Activated CD4-positive, alpha-beta memory T cell treated with anti-CD3 and anti-CD28 coated beads for 36 hours (primary cell): ENCODE measurements around the gene BRD9. TPM values are rescaled to one million over a fixed set of nuclear protein-coding genes. Genes with fewer than 3 reads are reported as not detected.

Experiments used
- CTCF ChIA-PET: fragments of 350-600 bp; sonication (Branson Sonifier 250); formaldehyde crosslinking; loops from one replicate; lab custom pipeline; 2021; ENCODE audit warnings: antibody characterized with exemption, inconsistent platforms; lab: Charles Lee
- POLR2A ChIA-PET: fragments of 350-600 bp; sonication (Branson Sonifier 250); formaldehyde crosslinking; loops from one replicate; lab custom pipeline; 2021; ENCODE audit warnings: antibody characterized with exemption; lab: Charles Lee
- DNase-seq: peaks from one replicate; pipeline ENCODE4 v3.0.0-alpha.2; 2020
- H3K27ac Mint-ChIP-seq: one replicate; pipeline ENCODE4 v1.8.0; 2021; ENCODE audit warnings: mixed read lengths
- H3K27me3 Mint-ChIP-seq: one replicate; pipeline ENCODE4 v1.8.0; 2021; ENCODE audit warnings: mixed read lengths
- H3K36me3 Mint-ChIP-seq: one replicate; pipeline ENCODE4 v1.8.0; 2021; ENCODE audit warnings: mixed read lengths
- H3K4me1 Mint-ChIP-seq: one replicate; pipeline ENCODE4 v1.8.0; 2021; ENCODE audit warnings: low read depth, mixed read lengths
- H3K4me3 Mint-ChIP-seq: one replicate; pipeline ENCODE4 v1.8.0; 2021; ENCODE audit warnings: mild to moderate bottlenecking, mixed read lengths
- H3K9me3 Mint-ChIP-seq: one replicate; pipeline ENCODE4 v1.8.0; 2021; ENCODE audit warnings: mixed read lengths
- intact Hi-C: fragments of 100-400 bp; cut with micrococcal nuclease; formaldehyde crosslinking; loops from one replicate; pipeline ENCODE4 v1.15.1; 2023
- total RNA-seq, 2 experiments: library from RNA; stranded (reverse); gene quantifications; one replicate each; pipeline ENCODE4 v1.2.3, GENCODE V29; 2021

Gene BRD9
- total RNA-seq, 2 experiments from 2014 or later: 43.1 to 50.7 TPM

DNA sequence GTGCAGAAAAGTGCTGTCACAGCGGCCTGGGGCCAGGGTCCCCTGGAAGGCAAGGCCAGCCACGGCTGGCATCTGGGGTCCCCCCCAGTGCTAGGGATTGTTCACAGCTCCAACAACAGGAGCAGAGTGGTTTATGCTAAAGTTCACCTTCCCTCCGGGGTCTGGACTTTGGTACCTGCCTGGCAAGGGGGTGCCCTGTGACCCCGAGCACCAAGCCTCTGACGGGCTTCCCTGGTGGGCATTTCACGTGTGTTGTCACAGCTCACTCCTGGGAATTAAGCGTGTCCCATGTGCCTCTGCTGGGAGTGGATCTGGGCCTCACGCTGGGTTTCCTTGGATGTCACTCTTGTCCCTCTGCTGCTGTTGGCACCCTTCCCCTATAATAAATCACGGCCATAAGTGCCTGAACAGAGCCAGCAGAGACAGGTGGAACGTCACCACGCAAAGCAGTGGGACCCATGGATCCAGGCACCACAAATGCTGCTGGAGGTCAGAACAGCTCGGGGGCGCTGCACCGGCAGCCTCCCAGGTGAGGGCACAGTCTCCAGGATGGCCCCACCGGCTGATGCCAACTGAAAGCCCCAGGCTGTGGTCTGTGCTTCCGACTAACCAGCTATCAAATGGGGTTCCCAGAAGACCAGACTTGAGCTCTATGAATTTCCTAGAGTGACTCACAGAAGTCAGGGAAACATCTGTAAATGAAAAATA lies 24.0 kb downstream of the BRD9 start:
- Mint-ChIP-seq H3K27me3 (no peaks in the 10 kb centered on the region), H3K4me1 (no peaks in the 10 kb centered on the region), H3K4me3 (no peak overlapping the region), H3K27ac (no peak overlapping the region), H3K9me3 (no peaks in the 10 kb centered on the region), H3K36me3 (peaks cover 49% of the 10 kb centered on the region)
- intact Hi-C loops: no loop called here
- no peak for DNase-seq
- CTCF ChIA-PET: interaction anchor here (1.7 kb wide), 1 partner anchor 199 kb away, joined by 3 read pairs; no protein-coding TSS in a partner anchor
- POLR2A ChIA-PET: no interaction called here

DNA sequence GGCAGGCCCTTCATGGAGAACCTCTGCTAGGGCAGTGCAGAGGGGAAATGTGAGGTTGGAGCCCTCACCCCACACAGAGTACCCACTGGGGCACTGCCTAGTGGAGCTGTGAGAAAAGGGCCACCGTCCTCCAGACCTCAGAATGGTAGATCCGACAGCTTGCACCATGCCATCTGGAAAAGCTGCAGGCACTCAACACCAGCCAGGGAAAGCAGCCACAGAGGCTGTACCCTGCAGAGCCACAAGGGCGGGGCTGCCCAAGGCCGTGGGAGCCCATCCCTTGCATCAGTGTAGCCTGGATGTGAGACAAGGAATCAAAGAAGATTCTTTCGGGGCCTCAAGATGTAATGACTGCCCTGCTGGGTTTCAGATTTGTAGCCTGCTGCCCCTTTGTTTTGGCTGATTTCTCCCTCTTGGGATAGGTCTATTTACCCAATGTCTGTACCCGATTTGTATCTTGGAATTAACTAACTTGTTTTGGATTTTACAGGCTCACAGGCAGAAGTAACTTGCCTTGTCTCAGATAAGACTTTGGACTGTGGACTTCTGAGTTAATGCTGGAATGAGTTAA lies 25.2 kb downstream of the BRD9 start:
- CTCF ChIA-PET: no interaction called here
- intact Hi-C loops: no loop called here
- H3K36me3 Mint-ChIP-seq: peaks cover 45% of the 10 kb centered on the region

DNA sequence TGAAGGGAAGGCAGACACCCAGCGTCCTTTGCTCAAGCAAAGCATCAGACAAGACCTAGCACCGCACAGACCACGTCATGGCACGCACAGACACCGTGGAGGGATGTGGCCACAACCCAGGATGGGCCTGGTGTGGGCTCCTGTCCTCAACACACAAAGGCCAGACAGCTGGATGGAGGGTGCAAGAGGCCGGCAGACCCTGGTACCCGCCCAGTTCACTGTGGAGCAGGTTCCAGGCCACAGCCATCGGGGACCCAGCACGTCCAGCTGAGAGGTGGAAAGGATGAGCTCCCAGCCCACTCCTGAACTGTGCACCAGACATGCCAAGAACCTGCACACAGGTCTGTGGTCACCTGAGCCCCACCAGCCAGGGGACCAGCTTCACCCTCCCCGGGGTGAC lies 26.8 kb downstream of the BRD9 start:
- no peaks in the 10 kb centered on the region for H3K9me3 Mint-ChIP-seq
- CTCF ChIA-PET: no interaction called here
- H3K27me3 Mint-ChIP-seq: no peaks in the 10 kb centered on the region
- H3K4me1 Mint-ChIP-seq: no peaks in the 10 kb centered on the region
- no peak overlapping the region for H3K4me3 Mint-ChIP-seq
- intact Hi-C loops: no loop called here
- no peak overlapping the region for H3K27ac Mint-ChIP-seq
- H3K36me3 Mint-ChIP-seq: peaks cover 37% of the 10 kb centered on the region
- no peak for DNase-seq
- POLR2A ChIA-PET: no interaction called here

More for the DNA sequence above, 25.2 kb downstream of the BRD9 start:
- Mint-ChIP-seq H3K27ac (no peak overlapping the region), H3K4me3 (no peak overlapping the region), H3K4me1 (no peaks in the 10 kb centered on the region), H3K27me3 (no peaks in the 10 kb centered on the region), H3K9me3 (no peaks in the 10 kb centered on the region)
- DNase-seq: no peak
- POLR2A ChIA-PET: no interaction called here

DNA sequence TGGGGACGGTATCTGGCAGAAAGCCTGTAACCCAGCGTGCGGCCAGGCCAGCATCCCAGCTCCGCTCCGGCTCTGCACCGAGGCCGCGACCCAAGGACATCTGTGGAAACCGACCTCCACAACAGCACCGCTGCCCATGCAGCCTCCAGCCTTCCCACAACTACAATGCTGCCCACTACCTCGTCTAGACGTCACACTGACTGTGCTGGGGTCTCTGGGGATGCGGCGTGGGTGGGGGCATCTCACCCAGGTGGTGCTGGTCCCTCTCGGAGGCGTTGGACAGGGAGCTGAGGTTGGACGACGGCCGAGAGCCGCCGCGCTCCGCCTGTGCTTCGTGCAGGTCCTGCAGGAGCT lies 27.5 kb downstream of the BRD9 start:
- Mint-ChIP-seq H3K9me3 (no peaks in the 10 kb centered on the region), H3K4me3 (no peak overlapping the region), H3K27ac (no peak overlapping the region), H3K36me3 (peaks cover 31% of the 10 kb centered on the region), H3K4me1 (no peaks in the 10 kb centered on the region), H3K27me3 (no peaks in the 10 kb centered on the region)
- CTCF ChIA-PET: no interaction called here
- POLR2A ChIA-PET: no interaction called here
- no peak for DNase-seq
- intact Hi-C loops: no loop called here

DNA sequence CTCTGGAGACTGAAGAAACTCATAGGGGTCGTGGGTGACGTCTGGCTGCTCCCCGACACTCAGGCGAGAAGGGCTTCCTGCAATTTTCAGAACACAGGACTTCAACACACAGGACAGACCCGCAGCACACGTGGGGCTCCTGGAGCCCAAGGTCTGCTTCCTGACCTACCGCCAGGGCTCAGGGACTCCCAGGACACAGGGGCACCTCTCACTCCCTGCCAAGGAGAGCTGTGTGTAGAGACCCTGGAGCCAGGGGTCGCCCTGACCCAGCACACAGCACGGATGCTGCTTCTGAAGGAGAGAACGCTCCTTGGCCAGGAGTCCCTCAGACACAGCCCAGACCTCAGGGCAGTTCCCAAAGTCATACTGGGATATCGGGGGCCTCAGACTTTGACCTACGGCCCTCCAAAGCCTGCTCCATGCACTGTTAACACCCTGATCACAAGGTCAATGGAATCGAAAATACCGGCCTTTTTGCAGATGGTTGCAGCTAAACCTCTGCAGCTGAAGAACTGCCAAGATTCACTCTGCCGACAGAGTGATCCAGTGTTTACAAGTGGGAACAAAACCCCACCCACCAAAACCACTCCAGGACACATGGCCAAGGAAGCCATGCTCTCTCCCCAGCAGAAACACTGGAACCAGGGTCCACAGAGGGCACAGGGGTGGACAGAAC lies 28.0 kb downstream of the BRD9 start:
- POLR2A ChIA-PET: no interaction called here
- H3K4me1 Mint-ChIP-seq: no peaks in the 10 kb centered on the region

DNA sequence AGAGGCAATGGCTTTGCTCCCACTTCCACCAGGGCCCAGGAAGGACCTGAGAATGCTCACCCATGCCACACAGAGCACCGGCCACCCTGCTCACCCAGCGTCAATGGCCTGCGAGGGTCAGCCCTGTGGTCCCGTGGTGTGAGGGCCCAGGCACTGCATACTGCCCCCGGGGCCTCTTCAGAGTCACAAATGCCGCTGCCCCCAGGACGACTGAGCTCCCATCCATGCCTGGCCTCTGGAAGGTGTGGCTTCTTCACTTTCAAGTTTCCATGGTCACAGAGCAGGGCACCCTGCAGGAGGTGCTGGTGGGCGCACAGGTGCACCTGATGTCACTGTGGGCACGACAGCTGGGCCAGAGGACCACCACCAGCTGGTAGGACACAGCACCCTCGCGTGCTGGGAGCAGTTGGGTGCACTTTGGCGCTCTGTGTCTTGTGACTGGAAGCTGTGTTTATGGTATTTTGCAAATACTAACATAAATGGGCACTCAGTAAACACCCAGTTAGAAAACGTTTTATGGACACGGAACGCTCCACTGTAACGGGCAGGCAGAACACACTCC lies 29.3 kb downstream of the BRD9 start:
- POLR2A ChIA-PET: no interaction called here
- no peak for DNase-seq
- no peak overlapping the region for H3K4me3 Mint-ChIP-seq
- H3K27me3 Mint-ChIP-seq: no peaks in the 10 kb centered on the region
- H3K27ac Mint-ChIP-seq: no peak overlapping the region
- peaks cover 21% of the 10 kb centered on the region for H3K36me3 Mint-ChIP-seq
- no peaks in the 10 kb centered on the region for H3K4me1 Mint-ChIP-seq
- intact Hi-C loops: no loop called here
- H3K9me3 Mint-ChIP-seq: no peaks in the 10 kb centered on the region
- CTCF ChIA-PET: no interaction called here

More for the DNA sequence above, 28.0 kb downstream of the BRD9 start:
- H3K27ac Mint-ChIP-seq: no peak overlapping the region
- H3K9me3 Mint-ChIP-seq: no peaks in the 10 kb centered on the region
- intact Hi-C loops: no loop called here
- CTCF ChIA-PET: no interaction called here
- peaks cover 28% of the 10 kb centered on the region for H3K36me3 Mint-ChIP-seq
- no peaks in the 10 kb centered on the region for H3K27me3 Mint-ChIP-seq
- DNase-seq: no peak
- no peak overlapping the region for H3K4me3 Mint-ChIP-seq

DNA sequence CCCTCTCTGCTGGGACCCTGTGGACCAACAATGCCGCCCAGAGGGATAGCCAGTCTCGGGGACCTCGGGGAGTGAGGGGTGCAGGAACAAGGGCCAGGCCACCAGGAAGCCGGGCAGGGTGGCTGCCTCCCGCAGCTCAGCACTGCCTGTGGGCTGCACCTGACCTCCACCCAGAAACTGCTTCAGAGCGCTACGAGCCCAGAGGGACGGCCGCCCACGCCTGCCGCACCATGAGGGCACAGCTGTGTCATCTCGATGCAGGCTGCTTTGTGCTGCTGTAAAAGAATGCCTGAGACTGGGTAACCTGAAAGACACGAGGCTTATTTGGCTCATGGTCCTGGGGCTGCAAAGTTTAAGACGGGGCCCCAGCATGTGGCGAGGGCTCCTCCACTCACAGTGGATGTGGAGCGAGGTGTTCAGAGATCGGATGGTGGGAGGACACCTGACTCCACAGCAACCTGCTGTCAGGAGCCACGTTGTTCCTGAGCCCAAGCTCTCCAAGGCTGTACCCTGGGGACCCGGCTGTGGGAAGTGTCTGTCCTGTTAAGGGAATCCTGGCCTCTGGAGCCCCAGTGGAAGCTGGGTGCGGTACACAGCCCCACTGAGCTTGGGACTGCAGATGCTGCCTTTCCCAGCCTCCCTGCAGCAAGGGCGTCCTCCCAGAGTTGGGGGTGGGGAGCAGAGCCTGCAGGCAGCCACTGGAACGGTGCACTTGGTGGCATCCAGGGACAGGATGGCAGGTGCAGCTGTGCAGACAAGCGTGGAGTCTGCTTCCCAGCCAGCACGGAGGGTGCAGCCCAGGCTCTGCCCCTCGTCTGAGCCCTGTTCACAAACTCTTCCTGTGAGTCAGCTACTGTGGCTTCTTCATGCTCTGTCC lies 30.0 kb downstream of the BRD9 start:
- no peak overlapping the region for H3K27ac Mint-ChIP-seq
- H3K9me3 Mint-ChIP-seq: no peaks in the 10 kb centered on the region
- H3K4me3 Mint-ChIP-seq: no peak overlapping the region
- ChIA-PET CTCF (interaction anchor here (0.8 kb wide), 1 partner anchor 191 kb away, joined by 3 read pairs; no protein-coding TSS in a partner anchor), POLR2A (no interaction called here)
- H3K36me3 Mint-ChIP-seq: peaks cover 16% of the 10 kb centered on the region
- no peaks in the 10 kb centered on the region for H3K27me3 Mint-ChIP-seq
- intact Hi-C loops: no loop called here
- H3K4me1 Mint-ChIP-seq: no peaks in the 10 kb centered on the region
- no peak for DNase-seq

DNA sequence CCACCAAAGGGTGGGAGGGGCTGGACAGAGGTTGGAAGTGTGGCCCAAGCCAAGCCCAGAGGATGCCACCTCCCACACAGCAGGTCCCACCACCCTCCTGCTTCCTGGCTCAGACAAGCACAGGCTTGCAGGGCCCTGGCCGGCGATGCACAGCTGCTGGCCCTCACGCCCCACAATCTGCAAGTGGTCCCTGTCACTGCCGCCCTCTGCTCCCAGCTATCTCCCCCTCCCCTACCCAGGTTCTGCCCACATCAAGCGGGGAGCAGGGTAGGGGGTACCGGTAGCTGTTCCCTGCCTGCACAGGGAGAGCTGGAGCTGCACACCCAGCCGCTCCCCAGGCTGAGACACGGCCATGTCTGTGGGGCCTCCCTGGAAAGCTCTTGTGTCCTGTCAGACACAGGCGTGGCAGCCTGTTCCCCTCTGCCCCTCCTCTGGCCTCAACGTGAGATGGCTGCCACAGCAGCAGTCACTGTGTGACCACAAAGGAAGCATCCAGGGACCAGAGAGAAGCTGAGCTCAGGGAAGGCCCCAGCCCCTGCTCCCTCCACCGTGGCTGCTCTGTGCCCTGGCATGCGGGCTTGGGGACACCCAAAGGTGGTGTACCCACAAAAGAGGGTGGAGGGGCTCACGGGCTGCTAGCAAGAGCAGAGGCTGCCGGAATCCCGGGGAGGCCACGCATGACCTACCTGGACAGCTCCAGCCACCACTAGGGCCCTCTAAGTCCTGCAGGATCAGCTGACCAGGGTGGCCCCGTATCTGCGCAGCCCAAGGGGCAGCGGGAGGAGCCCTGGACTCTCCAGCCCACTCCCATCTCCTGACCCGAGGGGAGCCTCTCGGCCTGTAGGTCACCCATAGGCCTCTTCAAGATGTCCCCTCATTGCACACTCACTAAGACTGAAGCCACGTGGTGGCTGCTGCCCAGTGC lies 30.9 kb downstream of the BRD9 start:
- ChIA-PET POLR2A (no interaction called here), CTCF (interaction anchor here (0.8 kb wide), 1 partner anchor 190 kb away, joined by 3 read pairs; no protein-coding TSS in a partner anchor)
- no peaks in the 10 kb centered on the region for H3K4me1 Mint-ChIP-seq
- DNase-seq: no peak
- H3K27ac Mint-ChIP-seq: no peak overlapping the region
- intact Hi-C loops: no loop called here
- no peaks in the 10 kb centered on the region for H3K27me3 Mint-ChIP-seq
- peaks cover 15% of the 10 kb centered on the region for H3K36me3 Mint-ChIP-seq
- no peaks in the 10 kb centered on the region for H3K9me3 Mint-ChIP-seq
- no peak overlapping the region for H3K4me3 Mint-ChIP-seq

DNA sequence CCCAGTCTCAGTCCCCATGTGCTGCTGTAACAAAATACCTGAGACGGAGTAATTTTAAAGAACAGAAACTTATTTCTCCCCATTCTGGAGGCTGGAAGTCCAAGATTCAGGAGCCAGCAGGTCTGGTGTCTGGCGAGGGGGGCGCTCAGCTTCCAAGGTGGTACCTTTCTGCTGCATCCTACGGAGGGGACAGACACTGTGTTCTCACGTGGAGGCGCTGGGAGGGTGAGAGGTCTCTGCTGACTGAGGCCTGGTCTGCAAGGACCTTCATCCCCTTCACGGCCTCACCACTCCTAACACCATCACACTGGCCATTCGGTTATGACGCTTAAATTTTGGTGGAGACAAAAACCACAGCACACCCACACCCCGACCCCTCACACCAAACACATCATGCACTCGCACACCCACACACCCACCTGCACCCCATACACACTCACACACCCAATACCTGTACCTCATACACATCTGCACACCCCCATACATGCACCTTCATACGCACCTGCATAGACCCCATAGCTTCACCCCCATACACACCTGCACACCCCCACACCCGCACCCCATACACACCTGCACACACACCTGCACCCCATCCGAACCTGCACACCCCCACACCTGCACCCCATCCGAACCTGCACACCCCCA lies 32.0 kb downstream of the BRD9 start:
- H3K4me3 Mint-ChIP-seq: no peak overlapping the region

DNA sequence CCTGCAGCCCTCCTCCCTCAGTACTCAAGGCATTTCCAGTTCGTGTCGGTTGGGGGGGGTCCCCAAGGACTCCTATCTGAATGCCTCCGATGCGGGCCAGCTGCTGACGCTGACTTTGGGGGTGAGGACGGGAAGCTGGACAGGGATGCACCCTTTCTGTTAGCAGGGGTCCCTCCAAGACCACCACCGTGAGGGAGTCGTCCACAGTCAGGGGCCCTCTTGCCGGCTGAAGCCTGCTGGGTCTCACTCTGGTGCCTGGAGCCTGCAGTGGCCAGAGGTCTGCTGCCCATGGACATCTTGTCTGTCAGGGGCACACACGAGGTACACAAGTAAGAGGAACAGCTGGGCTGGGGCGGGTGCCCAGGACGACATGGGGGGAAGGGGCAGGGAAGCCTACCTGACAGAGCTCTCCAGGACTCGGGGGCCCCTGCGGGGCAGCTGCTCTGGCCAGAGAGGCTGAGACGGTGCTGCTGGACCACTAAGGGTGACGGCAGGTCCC lies 32.8 kb downstream of the BRD9 start:
- no peak for DNase-seq
- Mint-ChIP-seq H3K36me3 (peaks cover 7% of the 10 kb centered on the region), H3K4me1 (no peaks in the 10 kb centered on the region), H3K4me3 (no peak overlapping the region), H3K9me3 (no peaks in the 10 kb centered on the region), H3K27me3 (no peaks in the 10 kb centered on the region), H3K27ac (no peak overlapping the region)
- CTCF ChIA-PET: no interaction called here
- intact Hi-C loops: no loop called here
- POLR2A ChIA-PET: no interaction called here

More for the DNA sequence above, 32.0 kb downstream of the BRD9 start:
- intact Hi-C loops: no loop called here
- DNase-seq: no peak
- H3K4me1 Mint-ChIP-seq: no peaks in the 10 kb centered on the region
- no peaks in the 10 kb centered on the region for H3K9me3 Mint-ChIP-seq
- ChIA-PET POLR2A (no interaction called here), CTCF (no interaction called here)
- no peaks in the 10 kb centered on the region for H3K27me3 Mint-ChIP-seq
- H3K27ac Mint-ChIP-seq: no peak overlapping the region
- H3K36me3 Mint-ChIP-seq: peaks cover 9% of the 10 kb centered on the region

DNA sequence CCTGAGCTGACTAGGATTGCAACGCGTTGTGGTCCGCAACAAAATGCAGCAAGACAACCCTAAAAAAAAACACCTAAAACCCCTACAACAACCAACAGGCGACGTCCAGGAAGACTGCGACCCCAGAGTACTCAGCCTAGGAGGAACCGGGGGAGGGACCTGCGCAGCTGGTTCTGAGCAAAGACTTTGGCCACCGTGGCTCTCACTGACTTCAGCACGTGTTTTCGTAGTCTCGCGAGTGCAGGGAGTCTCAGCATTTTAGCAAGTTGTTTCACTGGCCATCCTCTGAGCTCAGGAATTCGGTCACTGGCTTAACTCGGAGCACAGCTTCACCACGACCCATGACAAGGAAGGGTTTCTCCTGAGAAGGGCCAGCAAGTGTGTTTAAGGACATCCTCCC lies 33.2 kb downstream of the BRD9 start:
- Mint-ChIP-seq H3K27me3 (no peaks in the 10 kb centered on the region), H3K4me3 (no peak overlapping the region), H3K27ac (no peak overlapping the region), H3K36me3 (peaks cover 7% of the 10 kb centered on the region), H3K9me3 (no peaks in the 10 kb centered on the region), H3K4me1 (no peaks in the 10 kb centered on the region)
- intact Hi-C loops: no loop called here
- POLR2A ChIA-PET: no interaction called here
- CTCF ChIA-PET: no interaction called here
- DNase-seq: no peak
